GM12878 (cell line): ENCODE results near the gene CASP10.

Experiments
- CTCF ChIP-seq, 3 experiments: IDR thresholded peaks in 2 of 3; conservative IDR thresholded peaks in 1 of 3; 2 replicates each; pipeline ENCODE4 v1.5.1; 2011; ENCODE audit warnings: low read depth in 3 of 3, low read length in 3 of 3, mild to moderate bottlenecking in 3 of 3, control low read depth in 2 of 3, moderate library complexity in 2 of 3, inconsistent platforms in 1 of 3, mixed read lengths in 1 of 3; ENCODE audit not compliant: control insufficient read depth in 2 of 3, insufficient read depth in 1 of 3; ENCODE audit errors: extremely low read depth in 1 of 3
- ELK1 ChIP-seq: IDR thresholded peaks from 2 replicates; pipeline ENCODE4 v1.6.1; 2012; ENCODE audit warnings: low read depth, low read length, improper control_type of control experiment
- EP300 ChIP-seq, 2 experiments: fragments of 150-350 bp in 1 of 2; IDR thresholded peaks; 2 replicates each; pipeline ENCODE4 v1.6.1; 2011 to 2012; ENCODE audit warnings: low read depth in 2 of 2, low read length in 2 of 2, borderline replicate concordance in 1 of 2, improper control_type of control experiment in 1 of 2, inconsistent platforms in 1 of 2; ENCODE audit not compliant: control insufficient read depth in 1 of 2
- NFYB ChIP-seq: IDR thresholded peaks from 2 replicates; pipeline ENCODE4 v1.6.1; 2011; ENCODE audit warnings: low read depth, mild to moderate bottlenecking, low read length, improper control_type of control experiment, moderate library complexity; ENCODE audit not compliant: insufficient read depth
- NR2C2 ChIP-seq: IDR thresholded peaks from 2 replicates; pipeline ENCODE4 v1.6.1; 2011; ENCODE audit warnings: borderline replicate concordance, low read depth; ENCODE audit not compliant: control insufficient read depth, insufficient read length
- POLR2A ChIP-seq: IDR thresholded peaks from 2 replicates; pipeline ENCODE4 v1.6.1; 2011; ENCODE audit warnings: low read depth, mild to moderate bottlenecking, low read length
- POLR2AphosphoS5 ChIP-seq: IDR thresholded peaks from 2 replicates; pipeline ENCODE4 v1.6.1; 2011; ENCODE audit warnings: mild to moderate bottlenecking, low read length, inconsistent platforms
- RFX5 ChIP-seq: IDR thresholded peaks from 2 replicates; pipeline ENCODE4 v1.6.1; 2011; ENCODE audit warnings: low read depth, low read length, improper control_type of control experiment

GRCh38 chr2:201156036-201156435 is 26.9 kb upstream of the CASP10 start:
- TF ChIP-seq ELK1 (no peak), NR2C2 (no peak), POLR2AphosphoS5 (no peak), EP300 (IDR thresholded peaks at IDR 0.05; ENCODE audit: borderline replicate concordance in 1 of 2, control insufficient read depth in 1 of 2, low read depth in 2 of 2, low read length in 2 of 2) (no peak), NFYB (no peak), POLR2A (no peak), RFX5 (no peak), CTCF (IDR thresholded peaks at IDR 0.05 in 2 of 3, conservative IDR thresholded peaks at IDR 0.05 in 1 of 3; ENCODE audit: control insufficient read depth in 2 of 3, extremely low read depth in 1 of 3, insufficient read depth in 1 of 3, low read depth in 3 of 3, low read length in 3 of 3) (no peak)
